Measurements from ENCODE around the gene FBXL16.

FBXL16 gene

GRCh38 chr16:711548-712320 lies 6.1 kb upstream of the FBXL16 start:
- TF ChIP-seq POLR2AphosphoS5 (IDR thresholded peaks at IDR 0.05; ENCODE audit: low read depth, low read length) (no peak), TAF1 (IDR thresholded peaks at IDR 0.05; ENCODE audit: borderline replicate concordance, low read depth, low read length) (no peak), POLR2A (IDR thresholded peaks at IDR 0.05; ENCODE audit: low read depth, low read length) (no peak)
- DNase-seq (ENCODE audit: insufficient read length) (peak; percentile 98), FAIRE-seq (peak; percentile 90)

GRCh38 chr16:711084-711483 lies 5.5 kb upstream of the FBXL16 start:
- DNase-seq (ENCODE audit: insufficient read length) (no peak), FAIRE-seq (no peak)
- no peak for TF ChIP-seq POLR2A (IDR thresholded peaks at IDR 0.05; ENCODE audit: low read depth, low read length)
- TF ChIP-seq POLR2AphosphoS5 (IDR thresholded peaks at IDR 0.05; ENCODE audit: low read depth, low read length), result no peak
- no peak for TF ChIP-seq TAF1 (IDR thresholded peaks at IDR 0.05; ENCODE audit: borderline replicate concordance, low read depth, low read length)

- DNase-seq (ENCODE audit: insufficient read length), result no peak
- TF ChIP-seq POLR2AphosphoS5 (IDR thresholded peaks at IDR 0.05; ENCODE audit: low read depth, low read length) (no peak), TAF1 (IDR thresholded peaks at IDR 0.05; ENCODE audit: borderline replicate concordance, low read depth, low read length) (no peak), POLR2A (IDR thresholded peaks at IDR 0.05; ENCODE audit: low read depth, low read length) (no peak)
- FAIRE-seq, result no peak
Measured at GRCh38 chr16:710500-711075, 5.0 kb upstream of the FBXL16 start.

GRCh38 chr16:709566-710499 lies 4.2 kb upstream of the FBXL16 start:
- DNase-seq (ENCODE audit: insufficient read length) (no peak), FAIRE-seq (no peak)
- TF ChIP-seq TAF1 (IDR thresholded peaks at IDR 0.05; ENCODE audit: borderline replicate concordance, low read depth, low read length), result no peak
- TF ChIP-seq POLR2AphosphoS5 (IDR thresholded peaks at IDR 0.05; ENCODE audit: low read depth, low read length), result no peak
- no peak for TF ChIP-seq POLR2A (IDR thresholded peaks at IDR 0.05; ENCODE audit: low read depth, low read length)

GRCh38 chr16:708959-709358 lies 3.4 kb upstream of the FBXL16 start:
- no peak for TF ChIP-seq POLR2A (IDR thresholded peaks at IDR 0.05; ENCODE audit: low read depth, low read length)
- TF ChIP-seq TAF1 (IDR thresholded peaks at IDR 0.05; ENCODE audit: borderline replicate concordance, low read depth, low read length), result no peak
- no peak for TF ChIP-seq POLR2AphosphoS5 (IDR thresholded peaks at IDR 0.05; ENCODE audit: low read depth, low read length)
- DNase-seq (ENCODE audit: insufficient read length) (no peak), FAIRE-seq (no peak)

GRCh38 chr16:708019-708418 lies 2.4 kb upstream of the FBXL16 start:
- DNase-seq (ENCODE audit: insufficient read length) (no peak), FAIRE-seq (no peak)
- TF ChIP-seq POLR2AphosphoS5 (IDR thresholded peaks at IDR 0.05; ENCODE audit: low read depth, low read length) (no peak), TAF1 (IDR thresholded peaks at IDR 0.05; ENCODE audit: borderline replicate concordance, low read depth, low read length) (no peak), POLR2A (IDR thresholded peaks at IDR 0.05; ENCODE audit: low read depth, low read length) (no peak)

- FAIRE-seq (no peak), DNase-seq (ENCODE audit: insufficient read length) (no peak)
- TF ChIP-seq POLR2A (IDR thresholded peaks at IDR 0.05; ENCODE audit: low read depth, low read length), result no peak
- no peak for TF ChIP-seq POLR2AphosphoS5 (IDR thresholded peaks at IDR 0.05; ENCODE audit: low read depth, low read length)
- no peak for TF ChIP-seq TAF1 (IDR thresholded peaks at IDR 0.05; ENCODE audit: borderline replicate concordance, low read depth, low read length)
Measured at GRCh38 chr16:707062-707538, 1.5 kb upstream of the FBXL16 start.

GRCh38 chr16:706189-707061 lies 824 bp upstream of the FBXL16 start:
- FAIRE-seq (no peak), DNase-seq (ENCODE audit: insufficient read length) (no peak)
- TF ChIP-seq TAF1 (IDR thresholded peaks at IDR 0.05; ENCODE audit: borderline replicate concordance, low read depth, low read length) (no peak), POLR2AphosphoS5 (IDR thresholded peaks at IDR 0.05; ENCODE audit: low read depth, low read length) (no peak), POLR2A (IDR thresholded peaks at IDR 0.05; ENCODE audit: low read depth, low read length) (no peak)

GRCh38 chr16:704552-705380 lies 835 bp downstream of the FBXL16 start:
- FAIRE-seq (no peak), DNase-seq (ENCODE audit: insufficient read length) (no peak)
- TF ChIP-seq TAF1 (IDR thresholded peaks at IDR 0.05; ENCODE audit: borderline replicate concordance, low read depth, low read length) (no peak), POLR2A (IDR thresholded peaks at IDR 0.05; ENCODE audit: low read depth, low read length) (no peak), POLR2AphosphoS5 (IDR thresholded peaks at IDR 0.05; ENCODE audit: low read depth, low read length) (no peak)

GRCh38 chr16:704047-704446 lies 1.6 kb downstream of the FBXL16 start:
- DNase-seq (ENCODE audit: insufficient read length) (no peak), FAIRE-seq (no peak)
- no peak for TF ChIP-seq TAF1 (IDR thresholded peaks at IDR 0.05; ENCODE audit: borderline replicate concordance, low read depth, low read length)
- TF ChIP-seq POLR2A (IDR thresholded peaks at IDR 0.05; ENCODE audit: low read depth, low read length), result no peak
- TF ChIP-seq POLR2AphosphoS5 (IDR thresholded peaks at IDR 0.05; ENCODE audit: low read depth, low read length), result no peak
